Iris pigment epithelial cell (primary cell): ENCODE results near the gene THEM4.

Experiments
- DNase-seq: peaks from one replicate; pipeline ENCODE4 v3.0.0-alpha.2; 2011; ENCODE audit warnings: low read depth

Gene THEM4

GRCh38 chr1:151909167-151910149 is at the start of gene THEM4:
TSS of gene THEM4 (minus strand) at chr1:151909511. CDS start at chr1:151909458, 53 bp downstream.
- DNase-seq, result peak; percentile 98

GRCh38 chr1:151958959-151959358 is 49.6 kb upstream of the THEM4 start:
- DNase-seq, result no peak

GRCh38 chr1:151956957-151957497 is 47.7 kb upstream of the THEM4 start:
- no peak for DNase-seq

- no peak for DNase-seq
Observed at GRCh38 chr1:151953409-151954094, 44.2 kb upstream of the THEM4 start.

- no peak for DNase-seq
Observed at GRCh38 chr1:151952811-151953210, 43.5 kb upstream of the THEM4 start.

GRCh38 chr1:151949371-151950193 is 40.3 kb upstream of the THEM4 start:
- DNase-seq, result no peak

GRCh38 chr1:151948506-151948905 is 39.2 kb upstream of the THEM4 start:
- DNase-seq, result no peak

- no peak for DNase-seq
Observed at GRCh38 chr1:151947140-151947539, 37.8 kb upstream of the THEM4 start.

- DNase-seq, result peak; percentile 93
Observed at GRCh38 chr1:151945725-151946722, 36.7 kb upstream of the THEM4 start.

GRCh38 chr1:151944857-151945575 is 35.7 kb upstream of the THEM4 start:
- DNase-seq, result no peak

GRCh38 chr1:151944126-151944856 is 35.0 kb upstream of the THEM4 start:
- DNase-seq, result peak; percentile 29

GRCh38 chr1:151943591-151943990 is 34.3 kb upstream of the THEM4 start:
- DNase-seq, result no peak

- peak; percentile 56 for DNase-seq
Observed at GRCh38 chr1:151942882-151943281, 33.6 kb upstream of the THEM4 start.

GRCh38 chr1:151940541-151940940 is 31.2 kb upstream of the THEM4 start:
- no peak for DNase-seq

GRCh38 chr1:151939779-151940178 is 30.5 kb upstream of the THEM4 start:
- no peak for DNase-seq

- no peak for DNase-seq
Observed at GRCh38 chr1:151939141-151939540, 29.8 kb upstream of the THEM4 start.

- no peak for DNase-seq
Observed at GRCh38 chr1:151936653-151937052, 27.3 kb upstream of the THEM4 start.

- no peak for DNase-seq
Observed at GRCh38 chr1:151935894-151936602, 26.7 kb upstream of the THEM4 start.

GRCh38 chr1:151935154-151935553 is 25.8 kb upstream of the THEM4 start:
- DNase-seq, result peak; percentile 22
